Prostate gland (tissue), 2 donors: Measurements from ENCODE around the gene OSBPL8.

Source experiments
- POLR2A ChIP-seq: fragments of 450-650 bp; IDR thresholded peaks from one replicate; pipeline ENCODE4 v1.6.1; 2016; ENCODE audit warnings: antibody characterized with exemption, mild to moderate bottlenecking
- POLR2AphosphoS5 ChIP-seq: sonication (generic); formaldehyde crosslinking; IDR thresholded peaks from one replicate; pipeline ENCODE4 v1.6.1; 2017; ENCODE audit warnings: antibody characterized with exemption
- TF ChIP-seq, protein P1 (sequence below), 4 experiments: fragments of 200-600 bp in 2 of 4; fragments of 450-650 bp in 2 of 4; sonication (generic) in 2 of 4; IDR thresholded peaks; 1 replicate in 3 of 4; 2 replicates in 1 of 4; pipeline ENCODE4 v1.5.1; 2016 to 2019; ENCODE audit warnings: antibody characterized with exemption in 4 of 4, mild to moderate bottlenecking in 2 of 4, moderate library complexity in 2 of 4

DNA sequence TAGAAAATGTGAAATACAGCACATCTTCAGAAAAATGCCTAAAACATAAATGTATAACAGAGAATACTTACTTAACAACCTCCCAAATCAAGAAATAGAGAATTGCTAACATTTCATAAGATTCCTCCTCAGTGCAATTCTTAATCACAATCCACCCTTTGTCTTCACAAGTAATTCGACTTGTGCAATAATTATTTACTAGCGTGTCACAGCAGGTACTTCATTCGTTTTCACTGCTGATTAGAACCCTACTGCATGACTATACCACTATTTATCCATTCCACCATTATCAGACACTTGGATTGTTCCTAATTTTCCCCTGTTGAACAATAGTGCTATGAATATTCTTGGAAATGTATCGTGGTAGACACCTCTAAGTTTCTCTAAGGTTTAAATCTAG is 146.4 kb downstream of the OSBPL8 start:
- TF ChIP-seq, protein P1, sequence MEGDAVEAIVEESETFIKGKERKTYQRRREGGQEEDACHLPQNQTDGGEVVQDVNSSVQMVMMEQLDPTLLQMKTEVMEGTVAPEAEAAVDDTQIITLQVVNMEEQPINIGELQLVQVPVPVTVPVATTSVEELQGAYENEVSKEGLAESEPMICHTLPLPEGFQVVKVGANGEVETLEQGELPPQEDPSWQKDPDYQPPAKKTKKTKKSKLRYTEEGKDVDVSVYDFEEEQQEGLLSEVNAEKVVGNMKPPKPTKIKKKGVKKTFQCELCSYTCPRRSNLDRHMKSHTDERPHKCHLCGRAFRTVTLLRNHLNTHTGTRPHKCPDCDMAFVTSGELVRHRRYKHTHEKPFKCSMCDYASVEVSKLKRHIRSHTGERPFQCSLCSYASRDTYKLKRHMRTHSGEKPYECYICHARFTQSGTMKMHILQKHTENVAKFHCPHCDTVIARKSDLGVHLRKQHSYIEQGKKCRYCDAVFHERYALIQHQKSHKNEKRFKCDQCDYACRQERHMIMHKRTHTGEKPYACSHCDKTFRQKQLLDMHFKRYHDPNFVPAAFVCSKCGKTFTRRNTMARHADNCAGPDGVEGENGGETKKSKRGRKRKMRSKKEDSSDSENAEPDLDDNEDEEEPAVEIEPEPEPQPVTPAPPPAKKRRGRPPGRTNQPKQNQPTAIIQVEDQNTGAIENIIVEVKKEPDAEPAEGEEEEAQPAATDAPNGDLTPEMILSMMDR (IDR thresholded peaks at IDR 0.05), result no peak
- TF ChIP-seq POLR2AphosphoS5 (no peak), POLR2A (no peak)
